ENCODE measurements around the gene B2M.
"Not testable (repeated sequence)": the region's sequence is repeated elsewhere in the genome, so short reads cannot be mapped to it uniquely, and the experiment has no call there.

Gene B2M

GRCh38 chr15:44711096-44711742 is at the start of gene B2M, which contains the start of gene PATL2:
Gene B2M, plus strand, starts transcription at chr15:44711517. Its CDS starts 30 bp downstream, at chr15:44711547.
Gene PATL2, minus strand, starts transcription at chr15:44711323. Its CDS starts 34,833 bp downstream, at chr15:44676490.
- peak; percentile 97 to 98 for DNase-seq

- no peak for DNase-seq
Measured at GRCh38 chr15:44661576-44661975, 49.7 kb upstream of the B2M start.

- DNase-seq, result peak; percentile 87 to 88
Measured at GRCh38 chr15:44662478-44663409, 48.6 kb upstream of the B2M start.

GRCh38 chr15:44663410-44664308 is 47.7 kb upstream of the B2M start, which contains the start of gene SPG11:
Gene SPG11, minus strand, starts transcription at chr15:44663662. Its CDS starts 15 bp downstream, at chr15:44663647.
- peak; percentile 98 to 99 for DNase-seq

GRCh38 chr15:44666210-44667038 is 44.9 kb upstream of the B2M start:
- peak in 1 of 2 donors; percentile 56 for DNase-seq

GRCh38 chr15:44667039-44667360 is 44.3 kb upstream of the B2M start:
- DNase-seq, result no peak

- no peak for DNase-seq
Measured at GRCh38 chr15:44668921-44669320, 42.4 kb upstream of the B2M start.

GRCh38 chr15:44670087-44670950 is 41.0 kb upstream of the B2M start:
- DNase-seq, result no peak

- DNase-seq, result no peak
Measured at GRCh38 chr15:44673639-44674038, 37.7 kb upstream of the B2M start.

GRCh38 chr15:44675911-44676310 is 35.4 kb upstream of the B2M start:
- no peak for DNase-seq

GRCh38 chr15:44676676-44677075 is 34.6 kb upstream of the B2M start:
- DNase-seq, result peak; percentile 38 to 52

- no peak for DNase-seq
Measured at GRCh38 chr15:44682211-44682610, 29.1 kb upstream of the B2M start.

- DNase-seq, result peak; percentile 86
Measured at GRCh38 chr15:44682809-44683682, 28.3 kb upstream of the B2M start.

GRCh38 chr15:44689318-44689717 is 22.0 kb upstream of the B2M start:
- DNase-seq, result not testable (repeated sequence)

- peak; percentile 40 to 51 for DNase-seq
Measured at GRCh38 chr15:44690245-44690644, 21.1 kb upstream of the B2M start.

GRCh38 chr15:44692659-44693058 is 18.7 kb upstream of the B2M start:
- no peak for DNase-seq

GRCh38 chr15:44694416-44694815 is 16.9 kb upstream of the B2M start:
- no peak for DNase-seq

GRCh38 chr15:44695294-44695693 is 16.0 kb upstream of the B2M start:
- DNase-seq, result no peak

GRCh38 chr15:44697014-44697413 is 14.3 kb upstream of the B2M start:
- DNase-seq, result no peak

- DNase-seq, result no peak
Measured at GRCh38 chr15:44698641-44699040, 12.7 kb upstream of the B2M start.

All from CD4-positive, alpha-beta T cell treated with Interleukin-1 beta for 1 hour (primary cell).